ENCODE data around the gene PNPT1.
"Not testable (repeated sequence)": the region's sequence is repeated elsewhere in the genome, so short reads cannot be mapped to it uniquely, and the experiment has no call there.

The PNPT1 gene

DNA sequence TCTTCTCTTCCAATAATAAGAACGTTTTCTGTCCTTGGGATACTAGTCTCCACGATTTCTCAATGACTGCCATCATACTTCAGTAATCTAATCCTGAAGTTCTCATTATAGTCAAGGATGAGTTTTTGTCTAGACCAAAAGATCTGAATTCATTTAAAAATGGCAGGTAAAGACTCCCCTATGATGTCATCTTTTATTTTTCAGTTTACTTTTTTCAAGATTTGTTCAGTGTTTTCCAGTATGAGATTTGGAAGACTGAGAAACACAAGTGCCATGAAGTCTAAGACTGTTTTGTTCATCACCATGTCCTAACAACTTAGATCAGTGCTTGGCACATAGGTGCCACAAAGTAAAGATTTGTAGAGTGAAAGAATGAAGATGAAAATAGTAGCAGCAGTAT is 40.4 kb downstream of the PNPT1 start:
- no peak for DNase-seq

DNA sequence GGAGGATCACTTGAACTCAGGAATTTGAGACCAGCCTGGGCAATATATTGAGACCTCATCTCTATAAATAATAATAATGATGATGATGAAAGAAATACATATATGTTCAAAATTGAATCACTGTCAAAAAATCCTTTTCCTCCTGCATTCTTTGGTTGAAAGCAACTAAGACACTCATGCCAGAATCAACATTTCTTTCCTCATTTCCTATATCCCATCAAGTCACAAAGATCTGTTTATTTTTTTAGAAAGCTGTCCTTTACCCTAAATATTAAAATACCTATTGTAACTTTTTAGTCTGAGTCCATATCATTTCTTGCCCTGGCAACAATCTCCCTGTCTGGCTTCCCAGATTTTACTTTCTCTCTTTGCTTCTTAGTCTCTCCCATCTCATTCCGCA is 44.4 kb downstream of the PNPT1 start:
- no peak for DNase-seq

DNA sequence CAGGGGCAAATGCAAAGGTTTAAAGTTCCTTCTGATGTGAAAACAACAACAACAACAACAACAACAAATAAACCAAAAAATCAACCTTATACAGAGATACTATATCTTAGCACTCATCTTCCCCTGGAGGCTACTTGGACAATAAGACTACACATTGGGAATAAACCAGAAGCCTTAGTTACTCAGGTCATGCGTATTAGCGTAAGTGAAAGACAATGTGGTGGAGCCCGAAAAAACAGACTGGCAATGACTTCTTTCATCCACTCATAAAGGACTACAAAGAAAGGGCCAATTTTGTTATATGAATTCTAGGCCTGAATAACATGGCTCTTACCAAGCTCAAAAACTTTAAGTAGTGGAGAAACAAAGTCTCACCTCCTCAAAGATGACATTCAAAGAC is 56.8 kb downstream of the PNPT1 start:
- DNase-seq, result no peak

DNA sequence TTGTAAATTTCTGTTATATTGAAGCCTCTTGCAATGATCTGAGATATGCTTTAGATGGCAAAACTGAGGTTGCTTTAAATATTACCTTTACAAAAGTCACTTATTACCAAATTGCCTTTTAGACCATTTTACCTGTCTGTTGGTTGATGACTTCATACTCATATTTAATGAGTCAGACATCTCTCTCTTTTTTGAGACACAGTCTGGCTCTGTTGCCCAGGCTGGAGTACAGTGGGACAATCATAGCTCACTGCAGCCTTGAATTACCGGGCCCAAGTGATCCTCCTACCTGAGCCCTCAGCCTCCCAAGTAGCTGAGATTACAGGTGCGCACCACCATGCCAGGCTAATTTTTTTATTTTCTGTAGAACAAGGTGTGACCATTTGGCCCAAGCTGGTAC is 64.7 kb downstream of the PNPT1 start:
- no peak for DNase-seq

DNA sequence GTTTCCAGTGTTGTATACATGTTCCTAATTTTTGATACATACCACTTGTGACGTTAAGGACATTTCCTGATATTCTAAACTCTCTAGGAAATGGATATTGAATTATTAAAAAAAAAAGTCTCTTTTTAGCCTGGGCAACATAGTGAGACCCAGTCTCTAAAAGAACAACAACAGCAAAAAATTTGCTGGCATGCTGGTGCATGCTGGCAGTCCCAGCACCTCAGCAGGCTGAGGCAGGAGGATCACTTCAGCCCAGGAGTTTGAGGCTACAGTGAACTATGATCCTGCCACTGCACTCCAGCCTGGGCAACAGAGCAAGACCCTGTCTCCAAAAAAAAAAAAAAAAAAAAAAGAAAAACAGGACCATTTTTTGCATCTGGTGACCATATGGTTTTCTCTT is 65.7 kb downstream of the PNPT1 start:
- DNase-seq, result no peak

DNA sequence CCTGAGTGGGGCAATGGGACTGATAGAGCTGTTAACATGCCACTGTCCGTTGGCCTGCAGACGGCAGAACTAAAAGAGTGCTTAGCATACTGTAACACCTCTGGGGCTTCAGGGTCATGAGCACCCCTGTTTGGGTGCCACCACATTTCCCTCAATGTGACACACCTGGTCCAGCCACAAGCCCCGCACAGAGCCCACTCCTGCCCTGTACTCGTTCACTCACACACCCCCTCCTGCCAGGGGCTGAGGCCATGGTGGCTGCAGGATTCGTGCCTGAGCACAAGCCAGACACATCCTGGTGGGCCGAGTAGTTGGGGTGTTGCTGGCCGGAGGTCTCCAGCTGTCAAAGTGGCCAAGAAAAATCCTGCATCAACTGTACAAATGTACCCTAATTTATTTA is 71.8 kb downstream of the PNPT1 start:
- DNase-seq, result no peak

DNA sequence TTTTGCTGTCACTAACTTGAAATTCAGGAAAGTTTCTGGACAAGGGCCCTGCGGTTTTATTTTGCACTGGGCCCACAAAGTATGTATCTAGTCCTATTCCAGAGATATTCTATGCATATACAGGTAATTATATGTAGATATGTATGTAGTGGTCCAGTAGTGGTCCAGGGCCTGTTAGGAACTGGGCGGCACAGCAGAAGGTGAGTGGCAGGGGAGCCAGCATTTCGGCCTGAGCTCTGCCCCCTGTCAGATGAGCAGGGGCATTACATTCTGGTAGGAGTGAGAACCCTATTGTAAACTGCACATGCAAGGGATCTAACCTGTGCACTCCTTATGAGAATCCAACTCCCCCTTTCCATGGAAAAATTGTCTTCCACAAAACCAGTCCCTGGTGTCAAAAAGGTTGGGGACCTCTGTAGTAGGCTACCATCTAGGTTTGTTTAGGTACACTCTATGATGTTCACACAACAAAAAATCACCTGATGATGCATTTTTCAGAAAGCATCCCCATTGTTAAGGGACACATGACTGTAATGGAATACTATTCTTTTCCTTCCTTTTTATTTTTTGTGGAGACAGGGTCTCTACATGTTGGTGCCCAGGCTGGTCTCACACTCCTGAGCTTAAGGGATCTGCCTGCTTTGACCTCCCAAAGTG is 73.4 kb downstream of the PNPT1 start:
- DNase-seq, result peak; percentile 70

DNA sequence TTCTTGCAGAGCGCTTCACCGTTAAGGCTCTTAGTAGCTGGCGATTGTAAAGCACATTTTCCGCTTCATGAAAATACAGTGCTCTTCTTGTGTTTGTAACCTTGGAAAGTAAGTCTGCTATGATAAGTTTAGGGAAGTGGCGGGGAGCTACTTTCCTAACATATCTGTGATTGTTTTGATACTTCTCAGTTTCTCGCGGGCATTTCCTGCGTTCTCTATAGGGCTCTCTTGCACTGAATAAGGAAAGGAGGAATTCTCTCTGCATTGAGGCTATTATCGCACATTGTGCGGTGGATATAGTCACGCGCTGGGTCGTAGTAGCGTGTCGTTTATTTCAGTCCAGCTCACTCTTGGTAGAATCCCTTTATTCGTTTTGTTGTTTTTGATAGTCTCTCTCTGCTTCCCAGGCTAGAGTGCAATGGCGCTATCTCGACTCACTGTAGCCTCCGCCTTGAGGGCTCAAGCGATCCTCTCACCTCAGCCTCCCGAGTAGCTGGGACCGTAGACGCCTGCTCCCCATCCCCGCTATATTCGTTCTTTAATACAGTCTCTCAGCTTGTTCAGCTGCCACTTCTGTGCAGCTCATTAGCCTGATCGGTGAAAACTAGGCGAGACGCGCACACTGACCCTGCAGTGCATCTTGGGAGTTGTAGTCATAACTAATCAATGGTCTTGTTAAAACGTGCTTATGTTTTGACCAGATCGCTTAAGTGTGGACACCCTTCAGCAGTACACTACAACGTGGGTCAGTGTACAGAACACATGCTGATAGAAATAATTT is 75.2 kb downstream of the PNPT1 start:
- peak; percentile 85 for DNase-seq

DNA sequence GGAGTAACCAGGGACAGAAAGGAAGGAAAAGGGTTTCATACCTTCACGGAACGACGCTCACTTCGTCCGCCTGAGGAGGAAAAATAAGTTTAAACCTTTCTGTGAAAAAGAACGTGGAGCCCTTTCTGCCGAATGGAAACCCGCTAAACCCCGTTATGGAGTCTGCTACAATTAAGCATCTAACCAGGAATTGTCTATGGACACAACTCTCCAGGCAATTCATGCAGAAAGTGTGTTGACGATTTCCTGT is 75.7 kb downstream of the PNPT1 start:
- no peak for DNase-seq

DNA sequence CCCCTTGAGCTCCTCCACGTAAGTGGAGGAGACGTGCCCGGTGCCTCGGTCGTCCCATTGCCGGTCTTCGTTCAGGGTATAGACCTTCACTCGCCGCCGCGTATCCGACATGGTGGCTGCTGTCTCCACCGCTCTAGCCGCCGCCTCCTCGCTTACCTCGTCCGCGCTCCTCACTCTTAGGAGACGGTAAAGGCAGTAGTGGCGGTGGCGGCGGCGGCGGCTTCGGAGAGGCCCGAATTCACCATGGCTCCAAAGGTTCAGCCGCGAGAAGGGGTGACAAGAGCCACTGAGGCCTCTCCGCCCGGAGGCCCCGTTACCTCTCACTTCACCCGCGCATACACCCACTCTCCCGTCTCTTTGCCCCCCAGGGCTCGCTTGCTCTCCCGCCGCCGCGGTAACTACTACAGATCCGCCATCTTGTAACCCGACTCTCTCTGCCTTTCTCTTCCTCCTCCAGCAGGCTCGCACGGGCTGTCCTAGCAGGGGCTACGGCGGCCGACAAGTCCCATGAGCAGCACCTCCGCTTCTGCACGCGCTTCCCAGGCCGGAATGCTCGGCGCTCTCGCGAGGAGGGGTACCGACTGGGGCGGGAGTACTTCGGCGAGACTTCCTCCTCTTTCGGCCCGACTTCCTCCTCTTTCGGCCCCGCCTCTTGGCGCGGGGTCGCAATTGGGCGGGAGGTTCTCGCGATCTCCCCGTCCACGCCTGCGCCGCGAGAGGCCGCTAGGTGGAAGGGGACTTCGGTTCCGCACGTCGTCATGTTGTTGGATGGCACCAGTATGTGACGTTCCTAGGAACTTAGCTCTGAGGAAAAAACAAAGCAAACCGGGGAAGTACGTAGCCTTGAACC is 76.2 kb downstream of the PNPT1 start, which contains the start of gene PPP4R3B:
Gene PPP4R3B (minus strand): TSS at position 448 of the 850 bp plus-strand sequence. CDS start 337 bp downstream, at position 111.
- peak; percentile 100 for DNase-seq

DNA sequence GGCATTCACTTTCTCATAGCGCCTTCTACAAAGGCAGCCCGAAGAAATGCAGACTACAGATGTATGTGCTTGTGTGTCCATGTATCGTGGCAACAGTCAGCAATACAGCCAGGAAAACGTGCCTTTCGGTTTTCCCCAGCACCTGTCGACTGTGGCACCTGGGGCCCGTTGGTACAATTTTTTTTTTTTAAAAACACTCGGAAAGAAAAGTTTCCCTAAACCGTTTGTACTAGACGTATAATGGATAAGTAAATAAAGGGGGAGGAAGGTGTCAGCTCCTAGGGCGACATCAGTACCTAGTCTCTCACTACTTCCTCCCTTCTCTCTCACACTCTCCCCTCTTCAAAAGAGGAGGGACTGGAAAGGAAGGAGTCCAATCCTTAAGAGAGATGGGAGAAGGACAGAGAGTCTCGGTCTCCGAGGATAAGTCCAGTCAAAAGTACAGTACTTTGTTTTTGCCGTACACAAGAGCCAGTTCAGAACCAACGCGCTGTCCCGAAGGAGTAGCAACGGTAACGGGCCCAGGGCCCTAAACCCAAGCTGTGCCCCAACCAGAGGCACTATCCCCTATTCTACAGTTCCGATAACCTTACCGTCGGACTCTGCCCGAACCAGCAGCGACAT is 77.0 kb downstream of the PNPT1 start:
- DNase-seq, result peak; percentile 71

DNA sequence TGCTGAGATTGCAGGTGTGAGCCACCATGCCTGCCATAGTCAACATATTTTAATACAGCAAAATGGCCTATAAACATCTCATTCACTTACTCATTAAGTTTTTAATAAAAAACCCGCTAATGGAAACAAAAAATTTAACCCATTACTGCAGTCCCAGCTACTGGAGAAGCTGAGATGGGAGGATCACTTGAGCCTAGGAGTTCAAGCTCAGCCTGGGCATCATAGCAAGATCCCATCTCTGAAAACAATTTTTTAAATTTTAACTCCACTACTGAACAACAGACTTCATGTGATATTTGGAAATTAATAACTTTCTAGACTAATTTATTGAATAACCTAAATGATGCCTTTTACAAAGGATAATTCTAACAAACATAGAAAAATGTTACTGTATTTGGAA is 81.6 kb downstream of the PNPT1 start:
- no peak for DNase-seq

DNA sequence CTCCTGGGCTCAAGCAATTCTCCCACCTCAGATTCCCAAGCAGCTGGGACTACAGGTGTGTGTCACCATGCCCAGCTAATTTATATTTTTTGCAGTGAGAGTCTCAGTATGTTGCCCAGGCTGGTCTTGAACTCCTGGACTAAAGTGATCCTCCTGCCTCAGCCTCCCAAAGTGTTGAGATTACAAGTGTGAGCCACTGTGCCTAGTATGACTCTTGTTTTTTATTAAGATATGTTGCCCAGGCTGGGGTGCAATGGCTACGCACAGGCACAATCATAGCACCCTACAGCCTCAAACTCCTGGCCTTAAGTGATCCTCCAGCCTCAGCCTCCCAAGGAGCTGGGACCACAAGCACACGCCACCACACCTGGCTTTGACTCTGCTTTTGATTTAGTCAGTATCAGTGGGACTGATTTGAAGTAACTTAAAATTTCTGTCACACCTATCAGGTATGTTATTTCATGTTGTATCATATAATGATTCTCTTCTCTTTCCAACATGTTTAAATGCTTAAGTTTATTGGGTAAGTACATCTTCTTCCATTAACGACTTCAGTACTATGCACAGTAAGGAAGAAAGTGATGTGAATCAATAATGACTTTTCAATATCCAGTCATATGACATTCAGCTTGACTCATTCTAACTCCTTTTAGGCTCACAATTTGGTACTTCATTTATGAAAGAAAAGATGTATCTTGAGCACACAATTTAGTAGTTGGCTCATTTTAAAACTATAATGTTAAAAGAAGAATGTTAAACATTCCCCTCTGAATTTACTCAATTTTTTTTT is 82.5 kb downstream of the PNPT1 start:
- no peak for DNase-seq

DNA sequence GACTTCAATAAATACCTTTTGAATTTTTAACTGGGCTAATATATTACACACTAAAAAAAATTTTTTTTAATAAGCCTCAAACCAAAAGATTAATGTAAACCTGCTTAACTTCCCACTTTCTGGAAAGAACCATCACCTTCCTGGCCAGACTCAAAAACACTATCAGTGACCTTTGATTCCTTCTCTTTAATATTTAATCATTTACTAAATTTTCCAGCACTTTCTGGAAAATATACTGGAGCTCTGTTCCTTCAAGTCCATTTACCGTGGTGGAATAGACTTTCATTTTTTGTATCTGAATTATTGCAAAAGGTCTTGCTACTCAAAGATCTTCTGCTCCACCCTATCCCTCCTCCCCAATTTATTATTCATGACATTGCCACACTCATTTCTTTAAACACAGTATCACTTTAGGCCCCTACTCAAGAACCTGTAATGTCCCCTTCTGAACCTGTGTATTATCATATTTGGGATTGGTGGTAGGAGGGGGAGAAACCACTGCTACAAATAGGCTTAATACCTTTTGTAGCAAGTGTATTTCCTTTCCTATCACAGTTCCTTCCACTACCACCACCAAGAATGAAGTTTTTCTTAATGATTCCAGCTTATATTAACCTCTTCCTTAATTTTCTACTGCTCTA is 83.6 kb downstream of the PNPT1 start:
- DNase-seq, result no peak

DNA sequence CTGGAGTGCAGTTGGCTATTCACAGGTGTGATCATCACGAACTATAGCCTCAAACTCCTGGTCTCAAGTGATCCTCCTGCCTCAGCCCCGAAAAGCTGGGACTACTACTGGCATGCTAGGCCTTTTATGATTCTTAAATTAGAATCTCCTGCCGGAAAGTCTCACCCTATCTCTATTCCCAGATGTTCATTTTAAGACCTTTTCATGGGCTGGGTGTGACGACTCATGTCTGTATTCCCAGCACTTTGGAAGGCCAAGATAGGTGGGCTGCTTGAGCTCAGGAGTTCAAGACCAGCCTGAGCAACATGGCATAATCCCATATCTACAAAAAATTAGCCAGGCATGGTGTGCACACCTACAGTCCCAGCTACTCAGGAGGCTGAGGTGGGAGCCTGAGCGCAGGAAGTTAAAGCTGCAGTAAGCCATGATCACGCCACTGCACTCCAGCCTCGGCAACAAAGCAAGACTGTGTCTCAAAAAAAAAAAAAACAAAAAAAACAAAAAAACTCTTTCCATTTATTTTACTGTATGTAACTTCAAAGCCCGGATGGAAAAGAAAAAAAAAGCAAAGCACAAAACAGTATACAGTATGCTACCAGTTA is 84.3 kb downstream of the PNPT1 start:
- no peak for DNase-seq

DNA sequence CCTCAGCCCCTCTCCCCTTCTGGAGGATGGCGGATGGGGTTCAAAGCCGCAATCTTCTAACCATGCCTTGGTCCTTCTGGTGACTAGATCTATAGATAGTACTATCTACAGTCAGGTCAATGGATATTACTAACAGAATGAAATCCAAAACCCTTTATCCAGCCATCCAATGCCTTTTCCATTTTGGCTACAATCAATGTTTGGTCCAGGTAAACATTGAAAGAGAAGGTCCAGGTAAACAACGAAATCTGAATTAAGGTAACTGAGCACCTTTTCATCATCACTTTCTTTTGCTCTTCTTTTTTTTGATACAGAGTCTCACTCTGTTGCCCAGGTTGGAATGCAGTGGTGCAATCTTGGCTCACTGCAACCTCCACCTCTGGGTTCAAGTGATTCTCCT is 85.9 kb downstream of the PNPT1 start:
- DNase-seq, result no peak

DNA sequence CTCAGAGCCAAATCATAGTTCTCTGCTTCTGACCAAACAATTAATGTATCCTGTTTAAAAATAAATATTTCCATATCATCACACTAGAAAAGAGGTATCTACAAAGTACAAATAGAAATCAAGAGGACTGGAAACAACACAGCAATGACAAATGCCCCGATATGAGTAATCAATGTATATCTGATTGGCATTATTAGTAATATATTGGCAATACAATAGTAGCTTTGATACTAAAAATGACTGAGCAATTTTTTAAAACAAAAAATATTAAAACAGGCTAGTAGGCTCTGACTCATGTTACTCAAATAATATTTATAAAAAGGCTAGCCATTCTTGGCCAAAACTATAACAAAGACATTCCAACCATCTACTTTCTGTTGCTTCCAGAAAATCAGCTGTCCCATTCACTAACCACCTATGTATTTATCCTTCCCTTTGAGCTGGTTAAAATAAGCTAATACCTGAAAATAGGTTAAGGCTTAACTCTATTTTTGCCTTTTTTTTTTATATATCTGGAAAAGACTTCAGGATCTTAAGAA is 89.5 kb downstream of the PNPT1 start:
- DNase-seq, result no peak

DNA sequence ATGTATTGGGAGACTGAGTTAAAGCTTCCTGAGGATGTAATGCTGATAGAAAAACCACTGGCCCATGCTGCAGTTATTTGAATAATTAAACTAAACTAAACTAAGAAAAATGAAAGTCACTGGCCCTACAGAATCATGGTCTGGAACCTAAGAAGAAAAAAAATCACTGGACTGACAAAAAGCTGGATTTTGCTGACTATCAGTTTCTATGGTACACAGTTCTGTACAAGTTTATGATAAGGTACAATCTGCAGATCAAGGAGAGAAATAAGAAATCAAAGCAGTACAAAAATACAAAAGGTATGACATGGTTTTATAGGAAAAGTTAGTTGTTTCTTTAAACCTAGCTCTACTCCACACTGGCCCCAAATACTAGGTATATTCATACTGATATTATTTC is 91.8 kb downstream of the PNPT1 start:
- no peak for DNase-seq

DNA sequence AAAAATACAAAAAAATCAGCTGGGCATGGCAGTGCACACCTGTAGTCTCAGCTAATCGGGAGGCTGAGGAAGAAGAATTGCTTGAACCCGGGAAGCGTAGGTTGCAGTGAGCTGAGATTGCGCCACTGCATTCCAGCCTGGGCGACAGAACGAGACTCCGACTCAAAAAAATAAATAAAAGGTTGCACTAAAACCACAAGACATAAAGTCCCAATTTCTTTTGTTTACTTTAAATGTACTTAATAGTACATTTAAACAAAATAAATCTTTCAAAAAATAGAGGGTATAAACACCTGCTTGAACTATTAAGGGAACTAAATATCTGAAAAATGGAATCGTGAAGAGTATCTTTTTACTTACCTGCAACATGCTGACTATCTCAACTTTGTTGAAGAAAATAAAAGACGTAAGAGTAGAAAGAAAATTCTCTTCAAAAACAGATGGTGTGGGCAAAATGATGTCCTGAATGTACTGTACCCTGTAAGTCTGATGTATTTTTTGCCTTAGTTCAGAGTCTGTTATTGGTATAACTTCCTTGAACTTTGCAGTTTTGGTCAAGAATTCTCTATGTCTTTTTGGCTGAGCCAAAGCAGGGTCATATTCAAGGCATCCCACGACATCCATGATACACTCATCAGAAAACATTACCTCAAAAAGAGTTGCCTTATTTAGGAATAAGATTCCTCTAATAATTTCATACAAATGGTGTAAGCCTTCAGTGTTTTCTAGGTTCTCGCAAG is 95.4 kb downstream of the PNPT1 start:
- no peak for DNase-seq

DNA sequence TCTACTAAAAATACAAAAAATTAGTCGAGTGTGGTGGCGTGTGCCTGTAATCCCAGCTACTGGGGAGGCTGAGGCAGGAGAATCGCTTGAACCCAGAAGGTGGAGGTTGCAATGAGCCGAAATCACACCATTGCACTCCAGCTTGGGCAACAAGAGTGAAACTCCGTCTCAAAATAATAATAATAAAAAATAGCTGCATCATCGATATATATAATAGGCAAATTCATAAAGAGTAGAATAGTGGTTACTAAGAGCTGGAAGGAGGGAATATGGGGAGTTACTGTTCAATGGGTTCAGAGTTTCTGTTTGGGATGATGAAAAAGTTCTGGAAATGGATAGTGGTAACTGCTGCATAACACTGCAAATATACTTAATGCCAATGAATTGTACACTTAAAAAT is 96.8 kb downstream of the PNPT1 start:
- DNase-seq, result not testable (repeated sequence)

DNA sequence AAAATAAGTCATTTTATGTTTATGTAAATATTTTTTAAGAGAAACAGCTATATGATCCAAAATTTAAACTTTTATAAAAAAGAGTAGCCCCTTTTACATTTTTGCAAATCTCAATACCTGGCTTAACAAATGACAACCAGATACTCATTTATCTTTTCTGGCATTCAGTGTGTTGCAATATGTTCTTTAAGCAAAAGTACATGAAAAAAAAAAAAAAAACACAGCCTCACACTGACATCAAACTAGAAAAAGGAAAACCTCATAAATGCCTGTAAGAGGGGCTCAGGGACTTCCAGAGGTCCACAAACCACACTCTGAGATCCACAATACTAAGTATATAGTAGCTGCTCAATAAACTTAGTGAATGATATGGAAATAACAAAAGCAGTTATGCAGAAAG is 98.1 kb downstream of the PNPT1 start:
- no peak for DNase-seq
